Middle frontal gyrus (tissue), 1 donor: Measurements from ENCODE around the gene RPL7A.
"Not testable (repeated sequence)": the region's sequence is repeated elsewhere in the genome, so short reads cannot be mapped to it uniquely, and the experiment has no call there.

Experiments used
- DNase-seq: peaks from one replicate; pipeline ENCODE4 v3.0.0-alpha.2; 2015; ENCODE audit warnings: low spot score; ENCODE audit errors: extremely low spot score

RPL7A gene

DNA sequence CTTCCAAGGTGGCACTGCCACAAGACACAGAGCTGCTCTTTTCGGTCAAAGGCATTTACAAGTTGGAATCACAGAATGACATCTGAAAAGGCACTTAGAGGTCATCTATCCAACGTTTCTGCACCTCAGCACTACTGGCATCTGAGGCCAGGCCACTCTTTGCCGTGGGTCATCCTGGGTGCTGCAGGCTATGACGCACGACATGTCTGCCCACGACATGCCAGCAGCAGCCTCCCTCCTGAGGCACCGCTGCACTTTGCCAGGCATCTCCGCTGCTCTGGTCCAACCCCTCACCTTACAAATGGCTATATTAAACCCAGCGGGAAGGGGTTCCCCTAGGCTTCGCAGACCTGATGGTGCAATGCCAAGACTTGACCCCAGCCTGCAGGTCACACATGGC is 19.8 kb downstream of the RPL7A start:
- no peak for DNase-seq

DNA sequence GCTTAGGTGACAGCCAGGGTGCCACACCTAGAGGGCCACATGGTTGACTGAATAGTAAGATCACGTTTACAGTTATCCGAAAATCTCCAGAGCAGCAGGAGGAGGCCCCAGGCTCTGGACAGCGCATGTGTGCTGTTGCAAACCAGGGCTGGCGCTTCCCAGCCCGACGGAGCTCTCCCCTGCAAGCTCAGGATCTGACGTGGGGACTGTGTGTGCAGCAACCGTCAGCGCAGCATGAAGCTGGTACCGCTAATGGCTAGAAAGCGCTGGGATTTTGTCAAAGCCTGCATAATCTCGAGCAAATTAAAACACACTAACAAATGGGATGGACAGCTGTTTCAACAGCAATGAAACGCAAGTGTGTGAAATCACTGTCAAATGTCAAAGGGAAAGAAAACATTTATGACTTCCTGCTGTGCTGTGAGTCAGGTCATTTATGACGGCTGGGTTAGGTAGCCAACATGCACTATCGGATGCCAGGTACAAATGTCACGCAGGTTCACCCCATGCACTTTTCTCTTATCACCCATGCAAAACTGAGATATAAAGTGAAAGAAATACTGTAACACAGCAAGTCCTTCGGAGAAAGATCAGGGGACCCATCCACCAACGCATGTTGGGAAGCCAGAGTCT is 20.3 kb downstream of the RPL7A start:
- no peak for DNase-seq

DNA sequence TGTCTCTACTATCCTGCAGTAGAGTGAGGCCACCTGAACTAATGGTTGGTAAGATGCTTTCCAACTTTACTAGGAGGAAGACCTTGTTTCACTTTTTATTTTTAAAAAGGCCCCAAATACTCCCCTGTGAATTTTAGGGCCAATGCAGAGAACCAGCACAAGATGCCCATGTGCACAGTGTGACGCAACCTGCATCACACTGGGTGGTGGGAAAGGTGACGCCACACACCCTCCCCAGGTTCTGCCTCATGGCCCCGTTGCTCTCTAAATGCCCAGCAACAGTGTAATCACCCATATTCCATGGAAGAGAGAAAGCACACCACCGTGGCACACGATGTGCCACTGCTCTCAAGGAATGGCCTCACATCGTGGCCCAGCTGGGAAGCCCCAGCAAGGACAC is 21.4 kb downstream of the RPL7A start:
- DNase-seq = no peak

DNA sequence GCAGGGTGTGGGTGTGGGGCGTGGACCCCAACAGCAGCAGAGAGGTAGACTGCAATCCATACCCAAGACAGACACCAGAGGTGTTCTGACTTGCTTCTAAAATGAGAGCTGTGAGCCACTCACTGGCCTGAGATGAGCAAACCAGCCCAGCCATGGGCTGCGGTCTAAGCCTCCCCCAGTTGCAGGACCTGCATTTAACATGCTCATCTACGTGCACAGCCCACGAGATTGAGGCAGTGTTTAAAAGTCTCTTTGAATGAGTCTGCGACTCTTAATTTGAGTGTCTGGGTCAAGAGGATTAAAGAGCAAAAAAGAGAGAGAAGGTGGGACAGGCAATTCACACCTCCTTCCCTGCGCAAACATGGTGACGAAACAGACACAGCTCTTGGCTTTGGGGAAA is 21.9 kb downstream of the RPL7A start:
- no peak for DNase-seq

- no peak for DNase-seq
These were observed 22.7 kb downstream of the RPL7A start for GRCh38 chr9:133370685-133371084.

GRCh38 chr9:133371261-133371711 is 23.3 kb downstream of the RPL7A start:
- no peak for DNase-seq

GRCh38 chr9:133372144-133372543 is 24.1 kb downstream of the RPL7A start:
- DNase-seq = no peak

DNA sequence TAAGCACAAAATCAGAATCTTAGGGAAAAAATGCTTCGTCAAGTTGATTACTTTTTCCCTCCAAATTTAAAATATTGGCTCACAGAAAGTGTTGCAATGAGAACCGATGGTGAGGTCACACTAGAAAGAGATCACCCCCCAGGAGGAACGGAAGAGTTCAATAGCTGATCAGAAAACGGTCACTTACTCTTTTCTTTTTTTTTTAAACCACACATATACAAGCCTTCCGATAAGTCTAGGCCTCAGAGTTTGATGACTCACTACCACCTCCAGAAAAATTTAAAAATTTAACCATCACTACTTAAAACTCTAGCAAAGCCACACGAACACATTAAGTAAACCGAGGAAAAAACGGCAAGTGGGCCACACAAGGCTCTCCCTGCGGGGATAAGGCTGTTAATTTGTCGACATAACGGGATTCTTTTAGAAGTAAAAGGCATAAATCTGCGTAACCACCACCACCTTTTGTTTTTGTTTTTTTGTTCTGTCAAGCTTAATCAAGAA is 26.6 kb downstream of the RPL7A start:
- no peak for DNase-seq

- DNase-seq = no peak
These were observed 27.2 kb downstream of the RPL7A start for GRCh38 chr9:133375116-133375723.

GRCh38 chr9:133375724-133376654 is 28.0 kb downstream of the RPL7A start, which contains the start of the genes STKLD1 and SURF4:
TSS of gene STKLD1 (plus strand) at chr9:133376366. CDS start at chr9:133376474, 108 bp downstream.
TSS of gene SURF4 (minus strand) at chr9:133376060. CDS start at chr9:133375969, 91 bp downstream.
- peak; percentile 93 for DNase-seq

DNA sequence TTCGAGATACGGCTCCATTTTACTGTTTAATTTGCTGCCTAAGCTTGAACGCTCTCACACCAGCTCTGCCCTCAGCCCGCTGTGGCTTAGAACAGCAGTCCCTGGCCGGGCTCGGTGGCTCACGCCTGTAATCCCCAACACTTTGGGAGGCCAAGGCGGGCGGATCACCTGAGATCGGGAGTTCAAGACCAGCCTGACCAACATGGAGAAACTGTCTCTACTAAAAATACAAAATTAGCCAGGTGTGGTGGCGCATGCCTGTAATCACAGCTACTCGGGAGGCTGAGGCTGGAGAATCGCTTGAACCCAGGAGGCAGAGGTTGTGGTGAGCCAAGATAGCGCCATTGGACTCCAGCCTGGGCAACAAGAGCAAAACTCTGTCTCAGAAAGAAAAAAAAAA is 29.3 kb downstream of the RPL7A start:
- DNase-seq = not testable (repeated sequence)

DNA sequence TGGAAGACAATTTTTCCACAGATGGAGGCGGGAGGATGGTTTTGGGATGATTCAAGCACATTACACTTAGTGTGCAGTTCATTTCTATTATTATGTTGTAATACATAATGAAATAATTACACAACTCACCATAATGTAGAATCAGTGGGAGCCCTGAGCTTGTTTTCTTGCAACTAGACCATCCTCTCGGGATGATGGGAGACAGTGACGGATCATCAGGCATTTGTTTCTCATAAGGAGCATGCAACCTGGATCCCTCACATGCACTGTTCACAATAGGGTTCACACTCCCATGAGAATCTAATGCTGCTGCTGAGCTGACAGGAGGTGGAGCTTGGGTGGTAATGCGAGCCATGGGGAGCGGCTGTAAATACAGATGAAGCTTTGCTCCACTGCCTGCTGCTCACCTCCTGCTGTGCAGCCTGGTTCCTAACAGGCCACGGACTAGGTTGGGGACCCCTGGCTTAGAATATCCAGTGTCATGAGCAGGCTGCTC is 29.8 kb downstream of the RPL7A start:
- no peak for DNase-seq

DNA sequence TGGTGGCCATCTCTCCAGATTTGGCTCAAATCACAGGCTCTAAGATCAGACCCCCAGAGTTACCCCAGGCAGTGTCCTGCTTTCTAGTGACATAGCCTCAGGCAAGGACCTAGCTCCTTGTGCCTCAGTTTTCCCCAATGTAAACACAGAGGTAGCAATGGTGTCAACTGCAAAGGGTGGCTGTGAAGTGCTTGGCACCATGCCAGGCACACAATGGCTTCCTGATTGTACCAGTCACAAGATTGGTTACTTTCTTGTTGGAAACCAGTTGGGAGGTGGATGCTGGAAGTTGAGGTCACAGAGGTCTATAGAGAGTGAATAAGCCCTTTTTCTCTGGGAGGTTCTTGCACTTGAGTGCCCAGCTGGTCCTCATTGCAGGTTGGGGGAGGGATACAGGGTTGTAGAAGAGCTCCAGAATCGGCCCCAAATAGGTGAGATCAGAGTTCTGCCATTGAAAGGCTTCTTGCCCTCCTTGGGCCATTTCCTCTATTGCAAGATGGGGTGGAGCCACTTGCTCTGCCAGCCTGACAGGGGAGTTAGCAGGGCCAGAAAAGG is 30.5 kb downstream of the RPL7A start:
- no peak for DNase-seq

GRCh38 chr9:133379153-133380086 is 31.4 kb downstream of the RPL7A start:
- DNase-seq = no peak

DNA sequence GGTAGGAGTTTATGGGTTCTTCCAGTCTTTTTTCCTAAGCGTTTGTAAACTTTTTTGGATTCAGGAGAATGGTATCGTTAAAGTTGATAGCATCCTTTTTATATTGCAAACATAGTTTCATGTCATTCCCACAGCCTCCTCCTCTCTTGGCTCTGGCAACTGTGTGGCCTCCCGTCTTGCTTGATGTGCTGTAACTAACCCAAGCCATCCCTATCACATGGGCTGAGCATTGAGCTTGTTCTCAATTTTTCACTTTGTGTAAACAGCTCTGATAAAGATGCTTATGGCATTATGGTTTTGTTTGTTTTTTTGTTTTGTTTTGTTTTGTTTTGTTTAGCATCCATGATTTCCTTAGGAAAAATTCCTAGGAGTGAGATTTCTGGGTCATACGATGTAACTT is 32.7 kb downstream of the RPL7A start:
- DNase-seq = no peak

DNA sequence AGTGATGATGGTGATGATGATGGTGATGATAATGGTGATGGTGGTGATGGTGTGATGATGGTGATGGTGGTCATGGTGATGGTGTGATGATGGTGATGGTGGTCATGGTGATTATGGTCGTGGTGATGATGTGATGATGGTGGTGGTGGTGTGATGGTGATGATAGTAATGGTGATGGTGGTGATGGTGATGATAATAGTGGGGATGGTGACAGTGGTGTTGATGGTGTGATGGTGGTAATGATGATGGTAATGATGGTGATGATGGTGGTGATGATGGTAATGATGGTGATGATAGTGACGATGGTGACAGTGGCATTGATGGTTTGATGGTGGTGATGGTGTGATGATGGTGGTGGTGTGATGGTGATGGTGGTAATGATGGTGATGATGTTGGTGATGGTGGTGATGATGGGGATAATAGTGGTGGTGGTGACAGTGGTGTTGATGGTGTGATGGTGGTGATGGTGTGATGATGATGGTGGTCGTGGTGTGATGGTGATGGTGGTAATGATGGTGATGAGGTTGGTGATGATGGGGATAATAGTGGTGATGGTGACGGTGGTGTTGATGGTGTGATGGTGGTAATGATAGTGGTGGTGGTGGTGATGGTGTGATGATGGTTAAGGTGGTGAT is 34.6 kb downstream of the RPL7A start:
- no peak for DNase-seq

GRCh38 chr9:133383438-133383837 is 35.4 kb downstream of the RPL7A start:
- DNase-seq = no peak

GRCh38 chr9:133384736-133385321 is 36.8 kb downstream of the RPL7A start:
- no peak for DNase-seq

DNA sequence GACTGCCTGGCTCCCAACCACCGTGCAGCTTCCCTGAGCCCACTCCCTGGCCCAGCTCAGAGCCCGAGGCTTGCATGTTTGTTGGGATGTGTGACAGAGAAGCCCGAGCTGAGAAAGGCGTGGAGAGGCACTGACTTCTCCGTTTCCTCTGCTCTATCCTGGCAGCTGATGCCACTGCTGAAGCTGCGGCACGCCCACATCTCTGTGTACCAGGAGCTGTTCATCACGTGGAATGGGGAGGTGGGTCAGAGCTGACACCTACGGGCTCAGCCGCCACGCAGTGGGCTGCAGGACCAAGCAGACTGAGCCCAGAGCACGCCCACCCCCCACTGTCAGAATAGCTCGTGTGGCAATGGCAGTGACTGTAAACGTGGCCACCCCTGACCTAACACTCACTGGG is 37.4 kb downstream of the RPL7A start:
- no peak for DNase-seq
